T1000 (cell line): ENCODE results near the gene TCERG1L.
"Not testable (repeated sequence)": the region's sequence is repeated elsewhere in the genome, so short reads cannot be mapped to it uniquely, and the experiment has no call there.

Experiments
- DNase-seq: peaks from one replicate; lab custom pipeline; 2025; ENCODE audit warnings: mixed read lengths; lab: John Stamatoyannopoulos, UW

Gene TCERG1L

DNA sequence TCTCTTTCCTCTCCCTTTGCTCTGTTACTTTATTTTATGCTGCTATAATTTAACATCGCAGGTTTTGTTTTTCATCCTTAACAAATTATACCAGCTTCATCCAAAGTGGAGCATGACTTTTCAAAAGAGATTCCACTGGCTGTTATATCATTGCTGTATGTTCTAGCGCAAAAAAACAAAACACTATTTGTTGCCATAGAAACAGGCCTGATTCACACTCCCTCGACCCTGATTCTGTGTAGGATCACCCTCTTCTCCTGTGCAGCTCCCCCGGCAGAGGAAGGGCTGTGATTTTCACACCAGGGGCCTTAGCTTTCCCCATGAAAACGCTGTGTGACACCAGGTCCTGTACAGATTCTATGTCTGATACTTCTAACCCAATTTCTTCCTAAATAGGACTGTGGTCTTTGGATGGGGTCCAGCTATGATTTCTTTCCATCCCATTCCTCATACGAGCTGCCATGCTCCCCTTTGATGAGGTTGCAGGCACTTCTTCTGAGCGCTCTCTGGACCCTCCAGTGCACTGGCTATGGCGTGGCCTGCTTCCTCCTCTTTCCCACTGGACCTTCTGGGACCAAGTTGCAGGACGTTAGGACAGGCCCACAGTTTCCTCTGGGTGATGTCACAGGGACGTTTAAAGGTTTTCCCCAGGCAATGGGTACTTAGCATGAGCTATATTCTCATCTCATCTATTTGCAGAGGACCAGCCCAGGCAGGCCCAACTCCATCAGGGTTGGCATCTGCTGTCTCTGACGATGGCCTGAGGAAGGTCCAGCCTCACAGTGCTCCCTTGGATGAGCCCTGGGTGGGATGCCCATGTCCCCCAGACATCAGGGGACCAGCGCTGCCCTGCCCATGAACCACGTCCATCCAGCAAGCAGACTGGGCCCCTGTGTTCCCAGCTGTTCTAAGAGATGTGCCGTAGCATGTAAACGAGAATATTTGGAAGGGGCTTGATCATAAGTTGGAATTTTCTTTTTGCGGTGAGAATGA is 210.8 kb downstream of the TCERG1L start:
- DNase-seq = not testable (repeated sequence)

DNA sequence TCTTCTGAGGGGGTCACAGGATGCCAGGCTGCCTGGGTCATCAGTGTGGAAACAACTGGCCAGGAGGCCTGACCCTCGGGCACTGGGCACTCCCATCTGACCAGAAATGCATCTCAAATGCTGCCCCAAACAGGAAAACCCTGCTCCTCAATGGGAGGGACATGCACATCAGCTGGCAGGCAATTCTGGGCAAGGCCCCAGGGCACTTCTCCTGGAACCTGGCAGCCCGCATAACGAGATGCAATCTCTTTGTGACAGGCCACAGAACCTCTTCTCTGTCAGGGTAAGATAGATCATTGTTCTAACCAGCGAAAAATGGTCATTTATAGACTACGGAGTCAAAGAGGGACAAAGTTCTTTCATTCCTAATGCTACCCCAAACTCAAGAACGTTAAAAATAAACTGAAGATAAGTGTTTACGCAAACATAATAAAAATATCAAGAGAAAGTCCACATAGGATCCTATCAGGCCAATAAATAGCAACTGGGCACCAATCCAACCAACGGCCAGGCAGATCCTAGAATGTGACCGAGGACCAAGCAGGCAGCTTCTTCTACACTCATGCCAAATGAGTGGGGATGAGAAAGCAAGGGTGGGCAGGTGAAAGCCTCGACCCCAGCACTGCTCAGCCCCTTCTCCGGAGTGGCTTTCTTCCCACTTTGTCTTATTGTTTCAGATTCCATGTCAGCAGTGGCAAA is 212.3 kb downstream of the TCERG1L start:
- no peak for DNase-seq

DNA sequence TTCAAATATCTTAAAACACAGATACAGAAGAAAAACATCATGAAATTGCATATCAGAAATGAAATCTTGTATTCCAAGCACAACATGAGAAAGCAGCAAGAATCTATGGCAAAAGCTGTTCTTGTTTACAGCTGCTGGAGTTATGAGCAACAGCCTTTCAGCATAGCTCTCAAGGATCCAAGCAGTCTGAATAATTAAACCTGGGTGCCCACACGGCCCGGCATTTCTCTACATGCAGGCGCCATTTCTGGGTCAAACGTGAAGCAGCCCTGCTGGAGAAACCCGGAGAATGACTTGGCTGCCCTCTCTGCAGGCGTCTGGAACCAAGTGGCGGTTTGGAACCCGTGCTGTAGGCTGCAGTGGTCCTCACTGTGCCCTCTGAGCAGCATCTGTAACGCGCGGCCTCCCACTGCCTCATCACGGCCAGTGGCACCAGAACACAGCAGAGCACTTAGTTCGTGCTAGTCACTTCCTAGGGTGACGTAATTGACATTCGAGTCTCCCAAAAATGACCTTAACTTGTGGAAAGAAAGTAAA is 213.0 kb downstream of the TCERG1L start:
- DNase-seq = no peak

DNA sequence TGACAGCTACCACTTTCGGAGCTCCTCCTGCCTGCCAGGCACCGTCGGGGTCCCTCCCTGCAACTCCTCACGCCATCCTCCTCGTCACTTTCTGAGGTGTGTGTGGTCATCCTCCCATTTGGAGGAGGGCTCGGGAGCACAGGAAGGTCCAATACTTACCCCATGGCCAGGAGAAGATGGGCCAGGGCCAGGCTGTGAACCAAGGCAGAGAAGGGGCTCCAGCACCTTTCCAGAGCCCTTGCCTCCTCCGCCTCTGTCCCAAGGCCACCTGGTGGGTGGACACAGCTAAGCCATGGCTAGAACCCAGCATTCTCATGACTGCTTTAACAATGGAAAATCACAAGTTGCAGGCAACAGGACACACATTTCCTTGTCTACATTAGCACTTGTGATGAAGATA is 215.5 kb downstream of the TCERG1L start:
- DNase-seq = no peak

DNA sequence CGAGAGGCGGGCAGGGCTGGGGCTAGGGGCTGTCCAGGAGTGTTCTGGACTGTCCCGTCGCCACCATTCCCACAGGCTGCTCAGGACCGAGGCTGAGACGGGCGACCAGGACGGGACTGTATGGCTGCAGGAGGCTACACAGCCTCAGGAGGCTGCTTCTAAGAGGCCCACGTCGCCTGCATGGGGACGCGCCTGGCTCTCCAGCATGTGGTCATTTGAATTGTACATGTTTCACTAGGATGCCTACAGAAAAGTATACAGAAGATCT is 216.3 kb downstream of the TCERG1L start:
- DNase-seq = no peak

DNA sequence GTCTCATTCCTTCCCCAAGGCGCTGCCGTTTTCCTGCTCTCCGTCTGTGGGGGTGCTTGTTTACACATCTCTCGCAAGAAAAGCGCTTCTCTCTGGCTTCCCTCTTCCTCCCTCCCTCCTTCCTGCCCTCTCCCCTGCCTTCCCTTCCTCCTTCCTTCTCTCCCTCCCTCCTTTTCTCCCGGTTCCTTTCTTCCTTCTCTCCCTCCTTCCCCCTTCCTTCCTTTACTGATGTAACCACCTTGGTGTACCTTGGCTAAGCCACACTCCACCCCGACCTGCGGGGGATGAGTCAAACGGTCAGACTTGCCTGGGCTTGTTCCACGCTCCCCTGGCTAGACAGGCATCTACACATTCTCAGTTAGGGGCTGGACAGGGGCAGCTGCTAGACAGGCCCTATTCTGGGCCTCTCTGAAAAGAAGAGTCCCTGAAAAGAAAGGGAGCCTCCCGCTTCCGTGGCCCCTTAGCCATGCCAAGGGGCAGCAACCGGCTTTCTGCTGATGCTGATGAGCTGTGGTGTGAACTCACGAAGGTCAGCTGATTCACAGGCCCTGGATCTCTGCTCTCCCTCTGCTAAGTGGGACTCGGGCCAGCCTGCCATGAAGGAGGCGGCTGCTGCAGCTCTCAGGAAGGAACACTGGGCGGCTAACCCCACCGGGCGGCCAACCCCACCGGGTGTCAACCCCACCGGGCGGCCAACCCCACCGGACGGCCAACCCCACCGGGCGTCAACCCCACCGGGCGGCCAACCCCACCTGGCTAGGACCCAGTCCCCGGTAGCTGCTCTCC is 216.8 kb downstream of the TCERG1L start:
- no peak for DNase-seq

DNA sequence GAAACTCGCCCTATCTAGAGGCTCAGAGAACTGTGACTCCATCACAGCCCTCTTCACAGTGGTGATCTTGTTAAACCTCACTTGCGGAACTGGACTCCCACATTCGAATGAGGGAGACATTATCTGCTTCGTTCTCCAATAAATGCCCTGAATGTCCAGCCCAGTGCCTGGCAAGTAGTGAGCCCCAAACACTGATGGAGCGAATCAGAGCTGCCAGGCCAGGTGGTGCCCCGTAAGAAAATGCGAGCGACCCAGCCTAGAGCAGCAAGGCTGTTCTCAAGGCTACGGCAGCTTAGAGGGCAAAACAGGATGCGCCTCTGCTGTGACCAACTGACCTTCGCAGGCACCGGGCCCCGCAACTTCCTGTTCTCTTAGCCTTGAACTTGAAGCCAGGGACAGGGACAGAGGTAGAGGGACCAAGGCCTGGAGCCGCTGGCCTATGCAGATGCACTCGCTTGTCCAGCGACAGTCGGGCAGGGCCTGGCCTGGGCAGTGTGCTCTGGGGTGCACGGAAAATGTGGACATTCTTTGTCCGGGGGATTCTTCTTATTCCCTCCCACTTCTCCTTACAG is 217.6 kb downstream of the TCERG1L start:
- DNase-seq = no peak

DNA sequence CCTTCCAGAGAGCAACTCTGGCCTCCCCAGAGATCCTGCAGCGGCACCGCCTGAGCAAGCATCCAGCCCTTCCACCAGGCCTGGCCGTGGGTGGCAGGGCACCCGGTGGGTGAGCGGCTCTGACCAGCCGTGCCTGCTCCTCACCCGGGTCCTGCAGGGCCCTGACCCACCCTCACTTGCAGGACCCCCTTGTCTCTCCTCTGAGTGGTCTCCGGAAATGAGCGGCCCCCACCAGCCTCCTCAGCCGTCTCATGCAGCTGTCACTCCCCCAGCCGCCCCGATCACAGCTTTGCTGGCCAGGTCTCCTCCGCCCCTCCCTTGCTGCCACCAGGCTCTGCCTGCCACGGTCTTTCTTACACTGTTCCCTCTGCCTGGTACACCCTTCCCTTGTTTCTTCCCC is 218.2 kb downstream of the TCERG1L start:
- no peak for DNase-seq

DNA sequence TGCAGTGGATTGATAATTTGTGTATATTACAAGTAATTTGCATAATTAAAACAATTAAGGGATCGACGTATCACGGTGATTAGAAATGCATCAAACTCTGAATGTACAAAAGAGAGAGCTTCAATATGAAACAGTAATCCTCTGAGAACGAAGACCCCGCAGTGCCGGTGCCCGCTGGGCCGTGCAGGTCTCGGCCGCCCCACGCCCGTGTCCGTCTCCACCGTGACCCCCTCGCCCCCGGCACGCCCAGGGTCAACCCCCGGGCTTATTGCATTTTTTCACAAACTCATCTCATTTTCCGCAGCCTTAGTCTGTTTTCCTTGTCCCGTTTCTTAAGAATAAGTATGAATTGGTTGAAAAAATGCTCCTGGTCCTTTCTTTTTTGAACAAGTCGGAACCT is 218.6 kb downstream of the TCERG1L start:
- DNase-seq = no peak

DNA sequence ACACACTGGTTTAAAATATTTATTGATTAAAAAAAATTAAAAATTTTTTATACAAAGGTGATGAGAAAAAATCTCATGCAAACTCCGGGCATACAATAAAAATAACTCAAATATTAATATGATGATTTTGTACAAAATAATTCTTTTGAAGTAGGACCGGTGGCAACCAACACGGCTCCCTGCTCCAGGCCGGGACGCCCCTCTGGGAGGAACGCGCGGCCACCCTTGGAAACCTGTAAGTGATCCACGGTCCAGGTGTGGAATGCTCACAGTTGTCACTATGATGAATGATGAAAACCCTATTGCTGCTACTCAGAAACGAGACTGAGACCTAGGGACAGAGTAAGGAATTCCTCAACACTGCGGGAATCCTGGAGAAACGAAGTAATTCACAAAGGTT is 219.1 kb downstream of the TCERG1L start:
- no peak for DNase-seq

DNA sequence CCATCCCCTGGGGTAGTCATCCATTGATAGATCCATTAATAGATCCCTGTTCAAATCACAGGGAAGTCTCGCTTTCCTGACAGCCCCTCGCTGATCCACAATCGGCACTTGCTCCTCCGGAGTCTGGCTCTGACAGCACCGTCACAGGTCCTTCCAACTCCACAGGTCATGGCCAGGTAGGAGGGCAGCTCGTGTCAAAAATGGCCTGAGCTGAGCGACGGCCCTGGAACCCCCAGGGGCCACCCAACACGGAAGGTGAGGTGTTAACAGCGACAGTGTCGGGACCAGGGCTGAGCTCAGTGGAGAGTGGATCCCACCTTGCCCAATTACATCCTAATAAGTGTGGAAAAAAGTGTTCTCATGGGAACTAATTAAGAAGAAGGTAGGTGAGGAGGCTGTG is 219.8 kb downstream of the TCERG1L start:
- no peak for DNase-seq

DNA sequence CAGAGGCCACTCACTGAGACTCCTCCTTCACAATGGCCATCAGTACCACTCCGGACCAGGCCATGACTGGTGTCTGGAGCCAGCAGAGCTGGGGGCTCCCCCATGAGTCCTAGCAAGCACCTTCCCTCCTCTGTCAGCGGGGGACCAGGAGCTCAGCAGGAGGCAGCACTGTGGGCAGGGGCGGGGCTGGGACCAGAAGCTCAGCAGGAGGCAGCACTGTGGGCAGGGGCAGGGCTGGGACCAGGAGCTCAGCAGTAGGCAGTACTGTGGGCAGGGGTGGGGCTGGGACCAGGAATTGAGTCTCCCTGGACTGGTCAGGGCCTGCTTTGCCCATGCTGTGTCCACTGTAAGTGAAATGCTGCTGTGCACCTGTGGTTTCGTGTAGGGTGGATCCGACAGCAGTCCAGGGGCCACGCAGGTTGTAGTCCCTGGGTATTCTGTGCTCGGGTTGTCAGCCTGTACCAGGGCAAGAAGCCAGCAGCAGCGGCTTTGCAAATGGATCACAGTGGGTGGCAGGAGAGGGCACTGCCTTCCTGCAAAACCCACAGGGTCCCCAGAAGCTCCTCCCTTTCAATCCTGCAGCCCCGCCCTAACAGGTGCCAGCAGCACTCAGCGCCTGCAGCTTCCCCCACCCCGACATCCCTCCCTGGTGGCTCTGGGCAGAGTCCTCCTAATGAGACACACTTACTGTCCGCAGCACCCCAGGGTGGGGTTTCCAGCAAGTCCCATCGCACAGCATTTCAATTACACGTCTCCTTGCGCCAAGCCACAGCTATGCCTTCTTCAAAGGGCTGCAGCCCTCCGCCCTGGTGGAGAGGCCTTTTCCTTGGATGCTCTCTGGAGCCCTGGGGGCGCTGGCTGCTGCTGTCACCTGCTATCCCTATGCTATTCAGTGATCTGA is 220.5 kb downstream of the TCERG1L start:
- DNase-seq = no peak

DNA sequence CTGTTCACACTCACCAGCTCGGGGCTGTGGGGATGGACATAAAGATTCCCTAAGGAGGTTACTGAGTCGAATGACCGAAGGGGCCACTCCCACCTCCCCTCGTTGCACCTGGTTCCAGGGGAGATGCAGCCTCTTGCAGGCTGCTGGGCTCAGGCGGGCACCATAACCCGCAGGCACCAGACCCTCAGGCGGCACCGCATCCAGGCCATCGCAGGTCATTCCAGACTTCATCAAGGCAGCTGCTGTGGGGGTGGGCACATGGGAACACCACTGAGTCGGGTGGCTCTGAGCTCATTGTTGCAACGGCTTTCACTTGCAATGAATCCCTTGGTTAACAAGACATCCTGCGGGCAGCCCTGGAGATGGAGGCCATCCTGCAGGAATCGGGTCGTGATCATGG is 221.7 kb downstream of the TCERG1L start:
- DNase-seq = no peak

DNA sequence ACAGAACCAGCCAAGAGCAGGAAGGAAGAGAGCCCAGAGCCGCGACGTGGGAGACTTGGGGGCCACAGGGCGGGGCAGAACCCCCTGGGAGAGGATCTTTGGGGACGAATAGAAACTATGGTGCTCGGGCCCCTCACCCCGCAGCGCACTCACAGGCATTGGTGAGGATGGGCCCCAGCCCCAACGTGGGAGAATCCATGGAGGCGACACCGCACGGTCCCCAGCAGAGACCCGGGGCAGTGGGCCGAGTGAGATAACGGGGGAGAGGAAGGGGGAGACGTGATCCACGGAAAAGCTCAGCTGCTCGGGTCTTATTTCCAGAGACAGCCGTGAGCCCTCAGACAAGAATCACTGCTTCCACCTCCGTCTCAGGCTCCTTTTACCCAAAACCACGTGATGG is 222.4 kb downstream of the TCERG1L start:
- no peak for DNase-seq

DNA sequence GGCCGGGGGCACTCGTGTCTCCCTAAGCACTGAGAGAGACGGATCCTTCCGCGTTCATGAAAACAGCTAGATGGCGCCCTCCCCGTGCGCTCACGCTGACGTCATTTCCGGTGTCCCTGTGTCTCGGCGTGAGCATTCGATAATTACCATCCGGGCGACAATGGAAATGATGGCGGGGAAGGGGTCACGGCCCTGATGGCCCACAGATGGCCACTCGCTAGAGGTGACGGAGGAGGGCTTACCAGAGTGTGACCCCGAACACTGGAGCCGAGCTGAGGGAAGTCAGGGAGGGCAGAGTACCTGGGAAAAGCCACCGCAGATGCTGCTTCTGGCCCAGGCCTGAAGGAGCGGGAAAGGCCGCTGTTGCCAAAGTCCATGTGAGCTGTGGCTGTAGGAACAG is 222.9 kb downstream of the TCERG1L start:
- DNase-seq = no peak

DNA sequence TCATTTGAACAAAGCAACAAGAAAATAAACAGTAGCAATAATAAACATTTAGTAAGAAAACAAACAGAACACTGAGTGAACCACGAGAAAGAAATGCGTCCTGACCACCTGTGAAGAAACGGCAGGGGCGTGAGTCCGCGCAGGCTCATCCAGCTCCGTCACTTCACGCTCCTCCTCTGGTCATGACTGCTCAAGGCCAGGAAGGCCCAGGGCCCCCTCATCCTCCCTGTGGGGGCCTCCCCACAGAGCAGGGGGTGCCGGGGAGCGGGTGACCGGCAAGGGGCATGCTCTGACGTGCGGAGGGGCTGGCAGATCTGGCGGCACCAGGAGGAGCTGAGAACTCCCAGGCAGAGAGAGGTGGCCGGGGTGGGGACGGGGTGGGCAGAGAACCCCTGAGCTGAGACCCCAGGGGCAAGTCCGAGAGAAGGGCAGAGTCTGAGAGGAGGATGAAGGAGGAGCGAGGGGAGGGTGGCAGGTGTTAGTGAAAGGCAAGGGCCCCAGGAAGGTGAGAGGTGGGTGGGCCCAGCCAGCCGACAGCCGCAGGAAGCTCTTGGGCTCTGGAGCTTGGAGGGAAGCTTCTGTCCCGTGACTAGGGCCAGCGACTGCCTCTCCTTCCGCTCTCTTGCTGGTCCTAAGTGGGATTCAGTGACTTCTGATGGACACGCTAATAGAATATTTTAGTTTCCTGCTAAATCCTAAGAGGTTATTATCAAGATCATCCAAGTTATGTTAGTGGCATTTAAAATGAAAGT is 223.9 kb downstream of the TCERG1L start:
- DNase-seq = no peak

DNA sequence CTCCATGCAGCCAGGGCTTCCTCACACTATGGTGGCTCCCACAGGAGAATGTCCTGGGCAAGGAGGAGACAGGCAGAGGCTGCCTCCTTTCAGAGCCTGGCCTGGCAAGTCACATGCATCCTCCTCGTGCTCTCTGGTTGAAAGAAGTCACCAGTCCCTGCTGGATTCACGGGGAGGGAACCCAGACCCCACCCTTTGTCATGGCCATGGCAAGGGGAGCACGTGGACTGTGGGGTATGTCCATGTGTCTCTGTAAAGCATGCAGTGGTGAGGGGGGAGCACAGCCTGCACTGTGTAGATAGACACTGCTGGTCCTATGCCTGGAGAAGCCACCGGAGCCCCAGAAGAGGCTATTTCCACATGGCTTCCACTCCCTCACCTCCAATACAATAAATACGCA is 225.0 kb downstream of the TCERG1L start:
- no peak for DNase-seq

DNA sequence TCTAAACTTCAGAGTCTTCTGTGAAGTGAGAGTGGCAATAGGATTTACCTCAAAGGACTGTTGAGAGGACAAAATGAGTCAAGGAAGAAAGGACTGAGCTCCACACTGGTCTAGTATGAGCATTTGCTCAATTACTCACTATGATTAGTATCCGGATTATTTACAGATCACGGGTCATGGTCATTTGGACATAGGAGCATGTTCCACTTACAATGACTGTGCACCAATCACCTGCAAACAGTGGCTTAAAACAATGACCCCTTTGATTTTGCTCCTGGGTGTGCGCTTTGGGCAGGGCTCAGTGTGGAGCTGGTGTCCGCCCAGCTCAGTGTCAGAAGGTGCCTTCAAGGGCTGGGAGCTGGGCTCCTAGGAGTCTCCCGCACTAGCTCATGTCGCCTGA is 225.4 kb downstream of the TCERG1L start:
- no peak for DNase-seq

DNA sequence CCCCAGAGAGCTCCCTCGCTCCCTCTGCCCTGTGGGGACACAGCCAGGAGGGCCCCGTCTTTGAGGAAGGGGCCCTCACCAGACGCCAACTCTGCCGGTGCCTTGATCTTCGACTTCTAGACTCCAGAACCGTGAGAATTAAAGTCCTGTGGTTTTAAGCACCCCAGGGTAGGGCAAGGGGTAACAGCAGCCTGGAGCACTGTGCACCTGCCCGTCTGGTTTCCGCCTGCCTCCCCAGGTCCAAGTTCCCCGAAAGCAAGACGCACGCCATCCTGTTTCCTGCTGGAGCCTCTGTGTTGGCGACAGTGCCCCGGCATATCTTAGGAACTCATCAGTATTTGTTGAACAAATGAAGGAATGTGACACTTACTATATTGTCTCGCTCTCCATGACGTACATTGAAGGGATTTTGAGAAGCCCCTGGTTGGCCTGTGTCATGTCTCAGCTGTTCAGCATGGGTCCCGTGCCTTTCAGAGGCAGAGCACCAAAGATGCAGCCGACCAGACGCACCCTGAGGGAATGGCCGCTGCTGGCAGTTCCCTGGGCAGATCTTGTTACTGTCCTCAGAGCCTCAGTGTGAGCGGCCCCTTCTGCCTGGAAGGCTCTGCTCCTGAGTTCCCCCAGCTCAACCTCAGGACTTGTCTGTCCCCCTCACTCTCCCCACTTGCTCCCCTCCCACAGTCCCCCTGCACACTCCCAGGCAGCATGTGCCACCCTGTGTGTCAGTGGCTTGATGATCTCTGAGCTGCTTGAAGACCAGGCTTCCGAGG is 226.2 kb downstream of the TCERG1L start:
- no peak for DNase-seq

DNA sequence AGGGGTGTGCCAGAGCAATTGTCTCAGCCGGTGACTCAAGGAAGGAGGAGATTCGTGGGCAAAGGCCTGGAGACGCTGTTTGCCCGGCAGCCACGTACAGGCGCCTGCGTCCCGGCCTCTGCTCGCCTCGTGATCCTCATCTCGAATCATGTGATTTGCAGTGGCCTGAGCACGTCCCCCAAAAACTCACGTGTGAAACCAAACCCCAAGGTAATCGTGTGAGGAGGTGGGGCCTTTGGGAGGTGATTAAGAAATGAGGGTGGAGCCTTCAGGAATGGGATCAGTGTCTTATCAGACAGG is 226.8 kb downstream of the TCERG1L start:
- DNase-seq = no peak
